Muscle of leg (tissue), 11 donors: ENCODE measurements around the gene INPP4A. TPM values are rescaled to one million over a fixed set of nuclear protein-coding genes. Genes with fewer than 3 reads are reported as not detected.

Experiments used
- DNase-seq: peaks from one replicate; pipeline ENCODE4 v3.0.0; 2013
- H3K27ac ChIP-seq: one replicate; pipeline ENCODE4 v1.5.1; 2013; ENCODE audit warnings: mild to moderate bottlenecking, low read length, control low read depth
- H3K27me3 ChIP-seq: one replicate; pipeline ENCODE4 v1.6.1; 2013; ENCODE audit warnings: low read length; ENCODE audit not compliant: control insufficient read depth, insufficient read depth
- H3K36me3 ChIP-seq: one replicate; pipeline ENCODE4 v1.6.1; 2013; ENCODE audit warnings: low read length; ENCODE audit not compliant: control insufficient read depth, insufficient read depth
- H3K4me1 ChIP-seq: one replicate; pipeline ENCODE4 v1.6.1; 2013; ENCODE audit warnings: low read length; ENCODE audit not compliant: control insufficient read depth, insufficient read depth
- H3K4me3 ChIP-seq: one replicate; pipeline ENCODE4 v1.5.1; 2013; ENCODE audit warnings: low read length, control low read depth
- H3K9me3 ChIP-seq: replicated peaks from 2 replicates; pipeline ENCODE4 v1.6.1; 2013; ENCODE audit warnings: low read depth, low read length; ENCODE audit not compliant: control insufficient read depth
- WGBS: methylation state at CpG from one replicate; pipeline ENCODE4 v1.1.5; 2013; ENCODE audit warnings: missing lambda C conversion rate; ENCODE audit not compliant: insufficient coverage; 5-methylcytosine and 5-hydroxymethylcytosine counted together
- polyA plus RNA-seq, 8 donors: library from polyadenylated mRNA; unstranded; fragments of 120-200 nt; gene quantifications; one replicate each; pipeline versions ENCODE4 v1.2.1 to v1.2.3, GENCODE V29; 2013; ENCODE audit warnings: inconsistent platforms in 1 of 8, low replicate concordance in 1 of 8; ENCODE audit not compliant: insufficient read length in 8 of 8, insufficient read depth in 1 of 8
- total RNA-seq: library from RNA; stranded (reverse); fragments of 120-200 nt; gene quantifications from one replicate; pipeline ENCODE4 v1.2.4, GENCODE V29; 2013

The INPP4A gene
- total and polyA plus RNA-seq, 9 donors, result 8.9 to 17.0 (median 13.0) TPM

DNA sequence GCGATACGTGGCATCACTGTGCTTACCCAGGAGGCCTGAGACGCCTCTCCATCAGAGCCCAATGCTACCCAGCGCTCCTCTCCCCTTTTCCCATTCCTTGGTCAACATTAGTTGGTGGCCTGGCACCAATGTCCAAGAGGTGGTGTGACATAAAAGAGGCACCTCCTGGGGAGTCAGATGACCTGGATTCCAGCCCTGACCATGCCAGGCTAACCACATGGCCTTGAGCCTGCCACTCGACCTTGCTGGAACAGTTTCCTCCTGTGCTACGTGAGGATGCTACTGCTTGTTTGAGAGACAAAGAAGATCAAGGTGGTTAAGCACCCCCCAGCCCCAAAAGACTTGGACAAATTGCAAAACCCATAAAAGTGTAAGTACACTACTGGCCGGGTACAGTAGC lies 76.6 kb downstream of the INPP4A start:
- H3K9me3 ChIP-seq, result no peaks in the 10 kb centered on the region
- no peak for DNase-seq
- H3K4me3 ChIP-seq, result no peak overlapping the region
- H3K27ac ChIP-seq, result no peak overlapping the region
- no peaks in the 10 kb centered on the region for H3K27me3 ChIP-seq
- WGBS, result 100% methylated on average over 2 of the region's 7 CpGs
- no peaks in the 10 kb centered on the region for H3K4me1 ChIP-seq
- no peaks in the 10 kb centered on the region for H3K36me3 ChIP-seq

DNA sequence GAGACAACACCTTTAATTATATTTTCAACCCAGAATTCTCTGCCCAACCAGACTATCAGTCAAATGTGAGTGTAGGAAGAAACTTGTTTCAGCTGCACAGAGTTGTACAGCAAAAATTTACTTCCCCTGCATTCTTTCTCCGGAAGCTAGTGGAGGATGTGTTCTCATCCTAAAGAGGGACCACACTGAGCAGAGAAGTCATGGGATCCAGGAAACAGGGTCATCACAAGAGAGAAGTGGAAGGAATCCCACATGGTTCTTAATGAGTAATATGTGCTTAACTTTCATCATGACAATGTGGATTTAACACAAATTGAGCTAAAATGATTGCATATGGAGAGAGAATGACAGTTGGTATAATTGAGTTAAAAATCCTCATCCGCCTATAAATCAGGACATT lies 78.2 kb downstream of the INPP4A start:
- H3K4me3 ChIP-seq, result no peak overlapping the region
- no peaks in the 10 kb centered on the region for H3K27me3 ChIP-seq
- H3K36me3 ChIP-seq, result no peaks in the 10 kb centered on the region
- no peak overlapping the region for H3K27ac ChIP-seq
- H3K9me3 ChIP-seq, result peaks cover 4% of the 10 kb centered on the region
- DNase-seq, result peak; percentile 49
- 100% methylated on average over 1 of the region's 2 CpGs for WGBS
- H3K4me1 ChIP-seq, result no peaks in the 10 kb centered on the region

DNA sequence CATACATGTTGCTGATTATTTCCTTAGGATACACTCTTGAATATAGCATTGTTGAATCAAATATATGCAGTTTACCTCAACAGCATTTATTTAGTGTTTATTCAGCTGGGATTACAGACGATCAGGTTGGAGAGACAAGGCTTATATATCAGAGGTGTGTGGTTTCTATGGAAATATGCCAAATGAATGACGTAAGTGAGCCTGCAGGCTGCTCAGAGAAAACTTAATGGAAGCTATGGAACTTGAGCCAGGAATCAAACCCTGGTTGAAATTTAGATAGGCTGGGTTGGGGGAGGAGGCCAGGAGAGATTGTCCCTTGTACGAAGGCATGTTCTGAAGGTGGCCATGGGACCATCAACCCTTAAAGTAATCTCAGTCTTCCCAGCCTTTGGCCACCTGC lies 79.5 kb downstream of the INPP4A start:
- H3K9me3 ChIP-seq, result peaks cover 4% of the 10 kb centered on the region
- no peaks in the 10 kb centered on the region for H3K4me1 ChIP-seq
- H3K27ac ChIP-seq, result no peak overlapping the region
- no peaks in the 10 kb centered on the region for H3K27me3 ChIP-seq
- H3K4me3 ChIP-seq, result no peak overlapping the region
- 64% methylated on average over 2 of the region's 3 CpGs for WGBS
- no peaks in the 10 kb centered on the region for H3K36me3 ChIP-seq
- DNase-seq, result no peak

DNA sequence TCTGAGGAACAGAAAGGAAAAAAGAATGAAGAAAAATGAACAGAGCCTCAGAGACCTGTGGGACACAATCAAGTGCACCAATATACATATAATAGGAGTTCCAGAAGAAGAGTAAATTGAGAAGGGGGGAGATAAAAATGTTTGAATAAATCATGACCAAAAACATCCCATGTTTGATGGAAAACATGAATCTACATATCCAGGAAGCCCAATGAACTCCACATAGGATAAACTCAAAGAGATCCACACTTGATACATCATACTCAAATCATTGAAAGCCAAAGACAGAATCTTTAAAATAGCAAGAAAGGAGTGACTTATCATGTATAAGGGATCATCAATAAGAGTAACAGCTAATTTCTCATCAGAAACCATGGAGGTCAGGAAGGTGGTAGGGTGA lies 83.7 kb downstream of the INPP4A start:
- peaks cover 4% of the 10 kb centered on the region for H3K9me3 ChIP-seq
- DNase-seq, result no peak
- no peak overlapping the region for H3K4me3 ChIP-seq
- peaks cover 2% of the 10 kb centered on the region for H3K36me3 ChIP-seq
- H3K27ac ChIP-seq, result no peak overlapping the region
- no peaks in the 10 kb centered on the region for H3K4me1 ChIP-seq
- H3K27me3 ChIP-seq, result no peaks in the 10 kb centered on the region

DNA sequence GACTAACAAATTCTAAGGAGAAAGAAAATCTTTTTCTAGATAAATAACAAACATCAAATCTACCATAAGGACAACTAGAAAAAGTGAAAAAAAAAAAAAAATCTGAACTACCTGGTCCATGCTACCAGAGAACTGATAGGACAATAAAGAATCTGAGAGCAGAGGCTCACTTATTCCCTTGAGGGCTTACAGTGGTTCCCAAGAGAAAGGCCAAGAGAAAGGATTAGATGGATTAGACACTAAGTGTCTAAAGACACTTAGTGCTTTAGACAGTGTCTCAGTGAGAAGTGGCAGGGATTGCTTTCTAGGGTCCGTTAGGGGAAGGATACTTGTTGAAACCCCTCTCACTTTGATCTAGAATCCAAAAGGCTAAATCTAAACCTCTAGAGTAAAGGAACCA lies 85.5 kb downstream of the INPP4A start:
- Histone ChIP-seq H3K9me3 (peaks cover 4% of the 10 kb centered on the region), H3K4me1 (no peaks in the 10 kb centered on the region), H3K4me3 (no peak overlapping the region), H3K27me3 (no peaks in the 10 kb centered on the region), H3K36me3 (peaks cover 3% of the 10 kb centered on the region), H3K27ac (no peak overlapping the region)
- no peak for DNase-seq
- WGBS, result no CpG with 5 or more reads among the region's 1 CpG

DNA sequence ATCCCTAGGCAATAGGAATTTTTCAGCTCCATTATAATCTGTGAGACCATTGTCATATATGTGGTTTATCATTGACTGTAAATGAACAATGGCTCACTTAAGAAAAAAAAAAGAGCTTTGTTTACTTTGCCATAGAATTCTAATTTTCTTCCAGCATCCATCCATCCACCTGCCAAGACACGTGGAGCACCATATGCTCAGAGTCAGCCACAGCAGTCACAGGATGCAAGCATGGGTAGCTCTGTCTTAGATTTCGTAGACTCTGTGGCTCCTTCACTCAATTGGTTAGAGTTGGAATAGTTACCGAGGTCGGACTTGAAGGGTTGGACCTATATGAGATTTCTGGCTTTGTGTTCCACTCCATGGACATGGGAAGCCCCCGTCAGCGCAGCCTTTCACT lies 88.1 kb downstream of the INPP4A start:
- Histone ChIP-seq H3K4me3 (no peak overlapping the region), H3K27ac (no peak overlapping the region), H3K36me3 (peaks cover 18% of the 10 kb centered on the region), H3K9me3 (no peaks in the 10 kb centered on the region), H3K27me3 (no peaks in the 10 kb centered on the region), H3K4me1 (no peaks in the 10 kb centered on the region)
- no peak for DNase-seq
- no CpG with 5 or more reads among the region's 6 CpGs for WGBS

DNA sequence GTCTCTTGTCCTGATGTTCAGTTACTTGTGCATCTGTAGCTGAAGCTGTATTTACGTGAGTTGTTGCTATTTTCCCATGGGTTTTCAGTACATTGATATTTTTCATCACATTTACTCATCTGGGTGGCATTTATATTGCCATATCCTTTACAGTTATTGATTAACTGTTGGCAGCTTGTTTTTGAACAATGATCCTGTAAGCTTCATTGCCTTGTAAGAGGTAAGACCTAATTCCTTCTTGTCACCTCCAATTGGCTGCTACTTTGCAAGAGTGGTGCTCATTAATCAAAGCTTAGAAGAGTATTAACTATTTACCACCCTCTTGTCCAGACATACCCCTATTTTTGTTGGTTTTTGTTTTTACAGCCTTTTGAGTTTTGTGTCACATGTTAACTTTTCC lies 88.9 kb downstream of the INPP4A start:
- no peaks in the 10 kb centered on the region for H3K27me3 ChIP-seq
- no CpG with 5 or more reads among the region's 1 CpG for whole genome bisulfite sequencing
- no peak for DNase-seq
- no peak overlapping the region for H3K27ac ChIP-seq
- H3K4me3 ChIP-seq, result no peak overlapping the region
- H3K9me3 ChIP-seq, result no peaks in the 10 kb centered on the region
- peaks cover 25% of the 10 kb centered on the region for H3K36me3 ChIP-seq
- H3K4me1 ChIP-seq, result no peaks in the 10 kb centered on the region

DNA sequence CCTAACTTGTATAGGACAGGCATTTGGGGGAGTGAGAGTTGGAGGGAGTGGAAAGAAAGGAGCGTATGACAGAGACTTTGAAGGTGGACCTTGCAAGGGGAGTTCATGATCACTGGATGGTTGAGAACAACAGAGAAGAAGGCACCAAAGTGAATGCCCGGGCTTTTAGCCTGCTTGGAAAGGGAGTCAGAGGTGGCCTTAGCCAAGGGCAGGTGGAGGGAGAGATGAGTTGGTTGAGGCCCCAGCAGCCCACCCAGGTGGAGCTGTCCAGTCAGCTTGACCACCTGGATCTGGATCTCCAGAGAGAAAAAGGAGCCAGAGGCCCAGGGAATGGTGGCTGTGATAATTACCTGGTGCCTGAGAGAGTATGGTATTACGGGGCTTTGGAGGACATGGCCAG lies 90.1 kb downstream of the INPP4A start:
- H3K9me3 ChIP-seq, result no peaks in the 10 kb centered on the region
- no peak overlapping the region for H3K27ac ChIP-seq
- peaks cover 38% of the 10 kb centered on the region for H3K36me3 ChIP-seq
- no peak overlapping the region for H3K4me3 ChIP-seq
- no peaks in the 10 kb centered on the region for H3K27me3 ChIP-seq
- H3K4me1 ChIP-seq, result no peaks in the 10 kb centered on the region
- no peak for DNase-seq
- 95% methylated on average over 2 of the region's 3 CpGs for WGBS

DNA sequence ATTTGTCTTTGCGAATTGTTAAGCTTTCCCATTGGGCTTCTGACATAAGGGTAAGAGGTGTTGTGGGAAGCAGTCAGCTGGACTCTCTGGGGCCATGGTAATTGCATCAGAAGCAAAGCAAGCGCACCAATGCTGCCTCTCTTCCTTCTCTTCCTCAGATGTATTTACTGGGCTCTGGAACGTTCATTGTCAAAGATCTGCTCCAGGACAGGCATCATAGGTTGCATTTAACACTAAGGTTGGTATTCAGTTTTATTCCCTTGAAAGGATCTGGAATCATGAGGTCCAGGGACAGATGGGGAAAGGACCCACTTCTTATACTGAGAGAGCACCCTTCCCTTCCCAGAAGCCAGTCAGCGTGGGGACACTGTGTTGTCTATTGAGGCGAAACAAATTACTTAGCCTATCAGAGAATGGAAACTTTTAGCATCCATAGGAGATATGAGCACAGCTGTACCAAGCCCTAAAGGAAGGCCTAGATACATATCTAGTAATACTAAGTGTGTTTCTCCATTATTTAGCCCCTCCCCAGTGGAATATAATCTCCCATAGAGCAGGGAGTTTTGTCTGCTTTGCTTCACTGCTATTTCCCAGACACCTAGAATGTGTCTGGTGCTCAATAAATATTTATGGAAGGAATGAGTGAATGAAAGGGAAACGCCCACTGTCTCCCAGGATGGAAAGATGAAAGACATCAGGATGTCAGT lies 91.5 kb downstream of the INPP4A start:
- Histone ChIP-seq H3K36me3 (peaks cover 43% of the 10 kb centered on the region), H3K4me1 (no peaks in the 10 kb centered on the region), H3K27ac (no peak overlapping the region), H3K27me3 (no peaks in the 10 kb centered on the region), H3K9me3 (no peaks in the 10 kb centered on the region), H3K4me3 (no peak overlapping the region)
- WGBS, result no CpG with 5 or more reads among the region's 6 CpGs
- DNase-seq, result no peak

DNA sequence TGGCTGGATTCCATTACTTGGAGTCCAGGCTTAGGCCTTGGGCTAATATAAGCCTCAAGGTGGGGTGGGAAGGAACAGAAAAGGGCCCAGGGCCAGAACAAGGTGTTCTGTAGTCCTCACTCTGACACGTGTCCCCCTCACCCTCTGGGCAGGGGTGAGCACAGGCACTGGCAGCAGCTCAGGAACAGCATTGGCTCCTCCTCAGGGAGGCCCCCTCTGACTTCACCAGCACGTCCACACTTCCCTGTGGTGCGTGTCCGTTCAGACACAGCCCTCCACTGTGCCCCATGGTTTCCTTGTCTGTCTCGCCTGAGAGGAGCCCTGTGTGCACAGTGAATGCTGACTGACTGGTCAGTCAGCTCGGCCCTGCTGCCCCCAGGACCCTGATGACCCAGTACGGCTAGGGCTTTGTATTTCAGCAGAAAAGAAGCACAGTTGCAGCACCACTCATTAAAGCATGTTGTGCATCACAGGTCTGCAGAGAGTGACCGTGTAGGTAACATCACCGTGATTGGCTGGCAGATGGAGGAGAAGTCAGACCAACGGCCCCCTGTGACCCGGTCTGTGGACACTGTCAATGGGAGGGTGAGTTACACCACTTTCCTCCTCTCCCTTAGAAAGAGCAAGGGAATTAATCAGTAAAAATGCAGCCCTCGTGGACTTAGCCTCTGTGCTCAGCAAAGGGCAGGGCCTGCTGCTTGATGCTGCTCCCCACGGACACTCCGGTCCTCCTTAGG lies 92.9 kb downstream of the INPP4A start:
- H3K4me1 ChIP-seq, result no peaks in the 10 kb centered on the region
- H3K27ac ChIP-seq, result no peak overlapping the region
- H3K36me3 ChIP-seq, result peaks cover 43% of the 10 kb centered on the region
- no peak overlapping the region for H3K4me3 ChIP-seq
- H3K27me3 ChIP-seq, result no peaks in the 10 kb centered on the region
- no peaks in the 10 kb centered on the region for H3K9me3 ChIP-seq
- WGBS, result 88% methylated on average over 10 of the region's 14 CpGs
- no peak for DNase-seq
